Stimulated activated naive CD8-positive, alpha-beta T cell treated with anti-CD3 and anti-CD28 coated beads, Interleukin-15, Interleukin-2, amounts not matched to agents 100 ng/mL and 50 ng/mL, for 24 hours (primary cell): ENCODE results near the gene MAGEA2.
"Not testable (repeated sequence)": the region's sequence is repeated elsewhere in the genome, so short reads cannot be mapped to it uniquely, and the experiment has no call there.

ENCODE experiments used
- H3K27ac Mint-ChIP-seq: one replicate; pipeline ENCODE4 v1.8.0; 2021; ENCODE audit warnings: mild to moderate bottlenecking, mixed read lengths
- H3K27me3 Mint-ChIP-seq: one replicate; pipeline ENCODE4 v1.8.0; 2021; ENCODE audit warnings: mixed read lengths
- H3K36me3 Mint-ChIP-seq: one replicate; pipeline ENCODE4 v1.8.0; 2021; ENCODE audit warnings: low read depth, mixed read lengths
- H3K4me1 Mint-ChIP-seq: one replicate; pipeline ENCODE4 v1.8.0; 2021; ENCODE audit warnings: low read depth, mixed read lengths
- H3K4me3 Mint-ChIP-seq: one replicate; pipeline ENCODE4 v1.8.0; 2021; ENCODE audit warnings: mild to moderate bottlenecking, mixed read lengths
- H3K9me3 Mint-ChIP-seq: one replicate; pipeline ENCODE4 v1.8.0; 2021; ENCODE audit warnings: mixed read lengths

The MAGEA2 gene

GRCh38 chrX:152753686-152754650 is at the start of gene MAGEA2:
Gene MAGEA2, minus strand, starts transcription at chrX:152753842. Its CDS starts 2,479 bp downstream, at chrX:152751363.
- not testable (repeated sequence) for H3K9me3 Mint-ChIP-seq, H3K27ac Mint-ChIP-seq, H3K27me3 Mint-ChIP-seq, H3K36me3 Mint-ChIP-seq, H3K4me3 Mint-ChIP-seq, H3K4me1 Mint-ChIP-seq

GRCh38 chrX:152798945-152799344 is 45.3 kb upstream of the MAGEA2 start:
- no peaks in the 10 kb centered on the region for H3K9me3 Mint-ChIP-seq
- H3K27ac Mint-ChIP-seq, result no peak overlapping the region
- no peaks in the 10 kb centered on the region for H3K4me1 Mint-ChIP-seq
- peaks cover 11% of the 10 kb centered on the region for H3K27me3 Mint-ChIP-seq
- no peak overlapping the region for H3K4me3 Mint-ChIP-seq
- no peaks in the 10 kb centered on the region for H3K36me3 Mint-ChIP-seq

GRCh38 chrX:152787062-152787461 is 33.4 kb upstream of the MAGEA2 start:
- H3K9me3 Mint-ChIP-seq, H3K36me3 Mint-ChIP-seq, H3K4me1 Mint-ChIP-seq, H3K27ac Mint-ChIP-seq, H3K27me3 Mint-ChIP-seq, H3K4me3 Mint-ChIP-seq: not testable (repeated sequence)

GRCh38 chrX:152769549-152770289 is 16.1 kb upstream of the MAGEA2 start, which contains the start of gene MAGEA6:
Gene MAGEA6, minus strand, starts transcription at chrX:152769689. Its CDS starts 2,039 bp downstream, at chrX:152767650.
- not testable (repeated sequence) for H3K36me3 Mint-ChIP-seq, H3K27ac Mint-ChIP-seq, H3K4me1 Mint-ChIP-seq, H3K9me3 Mint-ChIP-seq, H3K27me3 Mint-ChIP-seq, H3K4me3 Mint-ChIP-seq

GRCh38 chrX:152766562-152766961 is 12.9 kb upstream of the MAGEA2 start:
- H3K9me3 Mint-ChIP-seq, H3K27ac Mint-ChIP-seq, H3K36me3 Mint-ChIP-seq, H3K27me3 Mint-ChIP-seq, H3K4me3 Mint-ChIP-seq, H3K4me1 Mint-ChIP-seq: not testable (repeated sequence)

GRCh38 chrX:152761582-152761981 is 7.9 kb upstream of the MAGEA2 start:
- not testable (repeated sequence) for H3K36me3 Mint-ChIP-seq, H3K4me1 Mint-ChIP-seq, H3K4me3 Mint-ChIP-seq, H3K9me3 Mint-ChIP-seq, H3K27ac Mint-ChIP-seq, H3K27me3 Mint-ChIP-seq

GRCh38 chrX:152759544-152759943 is 5.9 kb upstream of the MAGEA2 start:
- H3K4me1 Mint-ChIP-seq, H3K9me3 Mint-ChIP-seq, H3K36me3 Mint-ChIP-seq, H3K4me3 Mint-ChIP-seq, H3K27ac Mint-ChIP-seq, H3K27me3 Mint-ChIP-seq: not testable (repeated sequence)

GRCh38 chrX:152758918-152759317 is 5.3 kb upstream of the MAGEA2 start, which contains the start of gene CSAG3:
Gene CSAG3, plus strand, starts transcription at chrX:152759218.
- H3K4me3 Mint-ChIP-seq, H3K9me3 Mint-ChIP-seq, H3K36me3 Mint-ChIP-seq, H3K27me3 Mint-ChIP-seq, H3K4me1 Mint-ChIP-seq, H3K27ac Mint-ChIP-seq: not testable (repeated sequence)

GRCh38 chrX:152754871-152755270 is 1.2 kb upstream of the MAGEA2 start:
- not testable (repeated sequence) for H3K4me1 Mint-ChIP-seq, H3K4me3 Mint-ChIP-seq, H3K27me3 Mint-ChIP-seq, H3K27ac Mint-ChIP-seq, H3K36me3 Mint-ChIP-seq, H3K9me3 Mint-ChIP-seq

- Mint-ChIP-seq H3K27me3 (no peaks in the 10 kb centered on the region), H3K4me1 (no peaks in the 10 kb centered on the region), H3K36me3 (no peaks in the 10 kb centered on the region), H3K9me3 (no peaks in the 10 kb centered on the region), H3K4me3 (no peak overlapping the region), H3K27ac (no peak overlapping the region)
Measured at GRCh38 chrX:152738560-152738959, 15.1 kb downstream of the MAGEA2 start.

GRCh38 chrX:152736528-152736927 is 17.1 kb downstream of the MAGEA2 start:
- H3K27ac Mint-ChIP-seq, H3K4me1 Mint-ChIP-seq, H3K27me3 Mint-ChIP-seq, H3K36me3 Mint-ChIP-seq, H3K9me3 Mint-ChIP-seq, H3K4me3 Mint-ChIP-seq: not testable (repeated sequence)

GRCh38 chrX:152735860-152736511 is 17.7 kb downstream of the MAGEA2 start:
- no peak overlapping the region for H3K27ac Mint-ChIP-seq
- no peaks in the 10 kb centered on the region for H3K4me1 Mint-ChIP-seq
- H3K9me3 Mint-ChIP-seq, result no peaks in the 10 kb centered on the region
- H3K36me3 Mint-ChIP-seq, result no peaks in the 10 kb centered on the region
- H3K4me3 Mint-ChIP-seq, result no peak overlapping the region
- H3K27me3 Mint-ChIP-seq, result no peaks in the 10 kb centered on the region

GRCh38 chrX:152735101-152735500 is 18.5 kb downstream of the MAGEA2 start:
- no peak overlapping the region for H3K4me3 Mint-ChIP-seq
- H3K27ac Mint-ChIP-seq, result no peak overlapping the region
- no peaks in the 10 kb centered on the region for H3K4me1 Mint-ChIP-seq
- no peaks in the 10 kb centered on the region for H3K27me3 Mint-ChIP-seq
- H3K36me3 Mint-ChIP-seq, result no peaks in the 10 kb centered on the region
- H3K9me3 Mint-ChIP-seq, result no peaks in the 10 kb centered on the region

GRCh38 chrX:152734143-152734858 is 19.3 kb downstream of the MAGEA2 start:
- not testable (repeated sequence) for H3K4me1 Mint-ChIP-seq, H3K27me3 Mint-ChIP-seq, H3K36me3 Mint-ChIP-seq, H3K4me3 Mint-ChIP-seq, H3K9me3 Mint-ChIP-seq, H3K27ac Mint-ChIP-seq
